Hematopoietic multipotent progenitor cell treated with erythropoietin and hydrocortisone succinate and interleukin-3 and kit ligand, for 6 days (in vitro differentiated cells): Measurements from ENCODE around the gene NAV2.
A peak's percentile ranks its signal among the peaks of the same experiment; 100 is the strongest.
"Not testable (repeated sequence)": the region's sequence is repeated elsewhere in the genome, so short reads cannot be mapped to it uniquely, and the experiment has no call there.

Experiments
- DNase-seq: peaks from one replicate; pipeline ENCODE4 v3.0.0-alpha.2; 2015

The NAV2 gene

DNA sequence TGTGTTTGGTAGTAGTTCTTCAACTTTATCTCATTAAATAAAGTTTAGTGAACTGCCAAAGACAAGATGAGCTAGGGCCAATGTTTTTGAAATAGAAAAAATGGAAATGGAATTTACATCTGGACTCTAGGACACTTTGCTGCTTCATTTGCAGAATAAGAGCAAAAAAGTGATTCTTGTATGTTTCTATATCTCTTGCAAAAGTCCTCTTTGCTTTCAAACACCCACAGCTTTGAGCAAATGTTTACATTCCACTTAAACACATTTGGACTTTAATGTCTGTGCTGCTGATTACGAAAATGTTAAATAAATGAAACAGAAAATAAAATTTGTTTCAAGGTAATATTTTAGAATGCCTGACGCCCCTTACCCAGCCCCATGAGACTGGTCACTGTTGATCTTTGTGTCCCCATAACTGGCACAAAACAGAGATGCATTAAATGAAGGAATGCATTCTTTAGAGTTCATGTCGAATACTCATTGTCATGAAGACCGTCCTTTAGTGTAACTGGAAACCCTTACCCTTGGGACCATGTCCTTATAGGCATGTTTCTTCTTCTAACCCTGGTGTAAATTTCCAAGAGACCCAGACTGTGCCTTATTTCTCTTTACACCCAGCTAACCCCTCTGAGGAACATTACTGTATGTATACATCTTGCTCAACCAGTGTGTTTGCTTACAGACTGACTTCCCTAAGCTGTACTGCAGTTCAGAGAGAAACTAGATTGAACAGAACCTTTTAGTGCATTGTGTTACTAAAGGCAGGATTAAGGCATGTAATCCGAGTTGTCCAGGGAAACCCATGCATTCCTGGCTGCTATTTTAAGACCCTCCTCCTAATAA, 199.7 kb downstream of the NAV2 start:
- DNase-seq: no peak

DNA sequence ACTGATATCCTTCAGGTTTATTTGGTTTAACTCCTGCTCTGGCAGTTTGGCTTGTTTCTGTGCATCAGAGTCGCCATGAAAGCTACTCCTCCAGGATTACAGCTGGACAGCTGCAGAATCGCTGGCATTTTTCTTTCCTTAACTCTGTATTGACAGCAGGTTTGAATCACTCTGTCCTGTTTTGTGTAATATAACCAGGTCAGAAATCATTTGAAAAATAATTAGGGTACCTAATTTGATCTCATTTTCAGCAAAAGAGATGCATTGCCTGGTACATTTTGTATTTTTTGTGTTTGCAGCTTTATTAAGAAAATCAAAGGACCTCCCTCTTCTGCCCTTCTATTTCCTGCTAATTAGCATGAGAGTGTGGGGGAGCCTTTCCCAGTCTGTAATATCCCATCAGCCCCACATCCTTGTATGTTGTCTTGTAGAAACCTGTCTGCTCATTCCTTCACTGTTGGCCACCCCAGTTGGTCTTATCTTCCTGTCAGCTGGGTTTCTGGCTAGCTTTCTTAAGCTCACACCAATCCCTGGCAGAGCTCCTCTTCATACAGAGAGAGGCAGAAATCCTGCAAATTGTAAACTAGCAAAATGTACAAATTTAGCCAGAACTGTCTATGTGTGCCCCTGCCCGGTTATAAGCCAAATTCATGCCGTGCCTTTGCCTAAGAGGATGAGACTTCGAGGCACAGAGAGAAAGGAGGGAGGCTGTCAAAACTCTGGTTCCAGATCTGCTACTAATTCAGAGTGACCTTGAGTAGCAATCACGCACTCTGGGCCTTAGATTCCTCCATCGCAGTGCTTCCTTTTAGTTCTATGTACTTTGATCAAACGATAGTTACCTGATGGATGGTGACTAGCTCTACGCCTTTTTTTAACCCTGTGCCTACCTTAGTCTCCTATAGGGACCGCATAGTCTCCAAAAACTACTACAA, 200.6 kb downstream of the NAV2 start:
- no peak for DNase-seq

DNA sequence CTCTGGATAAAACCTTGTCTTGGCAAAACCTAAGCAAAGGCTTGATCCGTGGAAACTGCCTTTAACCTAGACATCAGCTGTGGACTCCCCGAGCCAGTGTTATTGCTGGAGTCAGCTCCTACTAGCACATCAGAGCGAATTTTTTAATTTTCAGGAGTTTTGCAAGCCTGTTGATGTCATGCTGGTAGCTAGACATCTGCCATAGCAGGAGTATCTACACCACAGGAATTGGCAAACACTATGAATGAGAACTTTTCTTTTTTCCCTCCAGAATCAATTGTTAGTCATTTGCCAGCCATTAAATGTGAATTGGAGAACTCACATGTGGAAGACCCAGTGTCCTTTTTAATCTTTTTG, 201.2 kb downstream of the NAV2 start:
- no peak for DNase-seq

DNA sequence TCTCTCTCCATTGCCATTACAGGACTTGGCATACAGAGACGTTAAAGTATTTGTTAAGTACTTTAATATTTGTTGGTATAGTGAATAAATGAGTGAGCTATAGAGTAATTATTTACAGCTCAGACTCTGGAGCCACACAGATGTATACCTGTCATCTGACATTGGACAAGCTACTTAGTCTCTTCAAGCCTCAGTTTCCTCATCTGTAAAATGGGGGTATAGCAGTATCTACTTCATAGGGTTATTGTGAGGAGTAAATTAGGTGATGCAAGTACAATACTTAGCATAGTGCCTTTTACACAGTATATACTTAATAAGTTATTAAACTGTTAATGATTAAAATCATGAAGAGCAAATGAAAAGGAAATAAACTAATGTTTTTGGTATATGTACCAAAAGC, 203.2 kb downstream of the NAV2 start:
- no peak for DNase-seq

DNA sequence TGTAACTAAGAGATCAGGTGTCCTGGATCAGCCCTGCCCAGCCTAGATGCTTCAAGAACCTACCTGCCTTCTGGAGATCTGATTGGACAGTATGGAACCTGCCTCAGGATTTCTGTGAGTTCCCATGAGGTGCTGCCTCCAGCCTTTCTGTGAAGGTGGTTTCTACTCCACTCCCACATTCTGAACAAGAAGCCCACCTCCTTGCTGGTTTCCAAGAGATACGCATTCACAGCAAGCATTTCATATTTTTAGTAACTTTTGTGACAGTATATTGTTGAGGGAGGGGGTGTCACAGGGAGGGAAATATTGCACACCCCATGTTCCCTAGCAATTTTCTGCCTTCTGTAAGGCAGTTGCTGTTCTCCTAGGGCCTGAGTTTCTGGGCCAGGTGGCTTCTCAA, 204.4 kb downstream of the NAV2 start:
- no peak for DNase-seq

DNA sequence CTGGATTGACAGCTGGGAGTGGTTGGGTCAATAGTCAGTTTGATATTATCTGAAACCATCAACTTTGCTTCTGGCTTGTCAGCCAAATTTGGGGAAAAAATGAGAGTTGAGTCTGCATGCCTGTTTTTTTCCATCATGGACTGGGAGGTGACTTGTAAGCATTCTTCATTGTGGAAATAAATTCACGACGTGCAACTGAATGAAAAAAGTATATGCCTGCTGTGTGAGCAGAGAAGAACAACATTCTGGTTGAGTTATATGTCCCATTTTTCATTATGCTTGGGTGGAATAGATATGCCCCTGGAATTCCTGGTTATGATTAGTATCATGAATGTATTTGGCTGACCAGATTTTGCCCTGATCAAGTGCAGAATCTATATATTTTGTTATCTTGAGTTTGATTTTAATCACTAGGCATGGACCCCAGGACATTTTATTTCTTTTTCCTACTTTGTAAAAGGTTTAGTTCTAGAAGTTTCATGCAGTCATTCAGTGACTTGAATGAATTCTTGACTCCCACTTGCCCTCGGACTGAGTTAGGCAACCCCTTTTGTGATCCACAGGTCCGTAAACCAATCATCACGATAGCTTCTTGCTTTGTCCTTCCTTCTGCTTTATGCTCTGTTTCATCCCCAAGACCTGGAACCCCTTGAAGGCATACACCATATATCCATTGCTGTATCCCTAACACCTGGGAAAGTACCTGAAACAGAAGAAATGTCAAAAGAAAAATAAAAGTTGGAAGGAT, 205.8 kb downstream of the NAV2 start:
- DNase-seq: no peak

DNA sequence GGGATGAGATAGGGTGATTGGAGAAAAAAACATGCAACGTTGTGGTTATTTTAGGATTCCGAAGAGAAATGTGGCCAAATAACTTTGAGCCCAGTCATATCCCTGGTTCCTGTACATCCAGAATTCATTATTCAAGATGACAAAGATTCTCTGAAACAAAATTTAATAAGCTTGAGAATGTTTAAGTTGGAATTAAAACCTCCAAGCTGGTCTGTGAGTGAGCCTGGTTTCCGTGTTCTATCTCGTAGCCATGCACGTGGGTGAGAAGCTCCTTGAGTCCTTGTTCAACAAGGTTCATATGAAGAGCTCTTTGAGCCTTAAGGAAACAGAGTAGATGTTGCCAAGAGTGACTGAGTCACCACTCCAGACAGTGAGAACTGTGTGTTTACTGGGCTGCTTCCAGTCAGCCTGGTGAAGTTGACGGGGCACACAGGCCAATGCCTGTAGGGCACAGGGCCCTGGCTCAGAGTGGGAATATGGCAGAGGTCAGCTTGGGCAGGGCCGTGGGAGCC, 206.5 kb downstream of the NAV2 start:
- DNase-seq: no peak

DNA sequence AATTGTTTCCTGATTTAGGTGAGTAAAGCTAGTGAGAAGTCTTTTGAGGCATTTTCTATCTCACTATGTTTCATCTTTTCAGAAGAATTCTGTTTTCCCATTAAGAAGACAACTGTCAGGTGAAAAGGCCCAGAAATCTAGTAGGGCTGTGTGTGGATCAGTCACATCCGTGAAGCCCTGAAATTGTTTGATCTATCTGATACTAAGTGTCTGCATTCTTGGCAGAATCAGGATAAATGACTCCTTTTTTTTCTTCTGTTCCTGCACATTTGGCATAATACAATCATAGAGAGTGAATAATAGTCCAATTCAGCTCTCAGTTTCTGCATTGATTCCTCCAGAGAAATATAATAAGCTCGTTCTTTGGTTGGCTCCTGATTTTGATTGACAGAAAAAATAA, 208.3 kb downstream of the NAV2 start:
- DNase-seq: no peak

DNA sequence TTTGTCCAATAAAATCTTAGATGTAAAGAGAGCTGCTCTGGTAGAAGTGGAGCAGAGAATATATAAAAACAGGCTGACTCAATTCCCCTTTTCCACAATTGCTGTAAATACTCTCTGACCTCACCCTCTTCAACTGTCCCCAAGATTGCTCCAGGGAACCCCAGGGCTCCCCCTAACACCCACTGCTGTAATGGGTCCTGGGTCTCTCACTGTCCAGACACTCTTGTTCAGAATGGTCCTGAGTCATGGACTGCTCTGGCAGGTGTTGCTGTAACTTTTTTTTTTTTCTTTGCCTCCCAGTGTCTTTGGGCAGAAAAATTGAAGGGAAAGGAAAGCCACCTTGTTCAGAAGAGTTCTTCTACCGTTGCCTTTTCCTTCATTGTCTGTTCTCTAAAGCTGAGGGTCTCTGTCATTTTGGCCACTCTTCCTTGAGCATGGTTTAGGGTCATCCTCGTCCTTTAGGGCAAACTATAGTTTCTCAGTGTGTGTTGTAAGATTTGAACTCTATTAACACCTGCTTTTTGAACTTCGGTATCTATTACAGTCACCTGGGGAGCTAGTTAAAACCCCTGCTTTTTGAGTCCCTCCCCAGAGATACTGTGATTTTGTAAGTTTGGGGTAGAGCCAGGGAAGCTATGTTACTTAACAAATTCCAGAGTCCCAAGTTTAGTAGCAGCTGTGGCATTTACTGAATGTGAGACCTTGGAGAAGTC, 209.5 kb downstream of the NAV2 start:
- no peak for DNase-seq

DNA sequence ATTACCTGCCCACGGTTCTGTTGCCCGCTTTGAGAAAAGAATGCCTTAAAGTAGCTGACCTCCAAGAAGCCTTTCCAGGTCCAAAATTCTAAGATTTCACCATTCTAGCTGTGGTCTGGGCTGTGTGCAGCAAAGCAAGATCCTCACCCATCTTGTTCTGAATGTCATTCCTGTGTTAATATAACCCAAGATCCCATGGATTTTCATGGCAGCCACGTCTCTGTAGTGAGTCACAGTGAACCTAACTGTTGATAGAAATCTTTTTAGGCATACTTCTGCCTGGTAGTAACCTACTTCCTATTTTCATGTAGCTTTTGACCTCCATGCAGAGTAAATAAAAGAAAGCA, 210.0 kb downstream of the NAV2 start:
- no peak for DNase-seq

DNA sequence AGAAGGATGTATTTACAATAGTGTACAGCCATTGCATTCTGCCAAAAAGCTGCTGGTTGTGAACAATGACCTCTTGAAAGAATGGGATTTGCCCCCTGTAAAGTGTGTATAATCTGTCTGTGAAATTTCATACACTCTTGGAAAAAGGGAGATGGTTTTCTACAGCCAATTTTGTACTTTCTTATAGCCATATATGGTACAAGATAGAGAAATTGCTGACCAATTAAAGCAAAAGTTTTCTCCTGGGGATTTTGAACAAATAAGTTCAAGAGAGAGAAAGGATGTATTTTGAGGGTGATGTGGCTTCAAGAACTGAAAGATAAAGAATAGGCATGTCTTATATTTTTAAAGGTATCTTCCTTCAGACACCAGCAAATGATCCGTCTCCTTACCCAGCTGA, 211.0 kb downstream of the NAV2 start:
- DNase-seq: no peak

DNA sequence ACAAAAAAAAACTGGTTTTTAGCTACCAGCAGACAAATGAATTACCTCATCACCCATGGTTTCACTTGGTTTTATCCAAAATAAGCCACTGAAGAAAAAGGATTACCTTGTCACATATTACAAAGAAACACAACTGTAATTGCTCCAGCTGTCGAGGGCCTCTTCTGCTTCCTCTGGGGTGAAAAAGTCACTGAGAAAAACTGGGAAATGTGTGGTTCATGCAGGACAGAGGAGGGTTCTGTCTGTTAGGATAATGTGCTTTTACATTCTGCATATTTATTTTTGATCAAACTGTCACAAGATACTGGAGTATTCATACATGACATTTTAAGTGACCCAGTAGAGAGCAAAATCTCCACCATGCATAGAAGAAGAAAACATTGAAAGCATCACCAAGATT, 211.7 kb downstream of the NAV2 start:
- DNase-seq: no peak

DNA sequence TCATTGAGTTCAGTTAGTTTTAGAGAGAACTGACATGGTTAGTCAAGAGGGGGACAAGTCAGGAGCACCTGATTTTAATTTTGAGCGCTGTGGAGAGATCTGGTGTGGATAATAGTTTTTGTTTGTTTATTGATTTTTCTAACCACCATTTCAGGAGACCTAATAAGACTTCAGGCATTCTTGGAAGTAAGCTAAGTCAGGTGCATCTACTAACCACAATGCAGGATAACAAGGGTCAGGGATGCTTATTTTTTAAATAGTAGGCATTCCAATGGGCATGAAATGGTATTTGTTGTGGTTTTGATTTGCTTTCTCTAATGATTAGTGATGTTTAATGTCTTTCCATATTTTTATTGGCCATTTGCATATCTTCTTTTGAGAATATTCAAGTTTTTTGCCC, 212.1 kb downstream of the NAV2 start:
- no peak for DNase-seq

DNA sequence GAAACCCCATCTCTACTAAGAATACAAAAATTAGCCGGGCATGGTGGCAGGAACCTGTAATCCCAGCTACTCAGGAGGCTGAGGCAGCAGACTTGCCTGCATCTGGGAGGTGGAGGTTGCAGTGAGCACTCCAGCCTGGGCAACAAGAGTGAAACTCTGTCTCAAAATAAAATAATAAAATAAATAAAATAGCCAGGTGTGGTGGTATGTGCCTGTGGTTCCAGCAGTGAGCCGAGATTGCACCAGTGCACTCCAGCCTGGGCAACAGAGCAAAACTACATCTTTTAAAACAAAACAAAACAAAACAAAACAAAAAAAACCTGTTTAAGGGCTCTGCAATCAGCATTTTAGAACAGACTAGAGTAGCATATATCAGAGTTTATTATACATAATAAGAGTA, 214.8 kb downstream of the NAV2 start:
- DNase-seq: not testable (repeated sequence)

DNA sequence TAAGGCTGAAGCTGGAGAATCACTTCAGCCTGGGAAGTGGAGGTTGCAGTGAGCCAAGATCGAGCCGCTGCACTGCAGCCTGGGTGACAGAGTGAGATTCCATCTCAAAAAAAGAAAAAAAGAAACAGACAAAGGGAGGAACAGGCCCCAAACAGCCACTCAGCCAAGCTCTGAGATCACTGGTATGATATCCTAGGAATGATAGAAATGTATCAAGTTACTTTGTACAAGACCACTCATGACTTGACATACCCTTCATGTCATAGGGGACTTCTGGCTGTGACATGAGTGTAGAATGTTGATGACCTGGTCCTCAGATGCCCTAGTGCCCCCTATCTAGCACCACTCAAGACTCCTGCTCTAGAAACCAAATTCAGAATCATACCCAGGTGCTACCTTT, 216.5 kb downstream of the NAV2 start:
- DNase-seq: no peak

DNA sequence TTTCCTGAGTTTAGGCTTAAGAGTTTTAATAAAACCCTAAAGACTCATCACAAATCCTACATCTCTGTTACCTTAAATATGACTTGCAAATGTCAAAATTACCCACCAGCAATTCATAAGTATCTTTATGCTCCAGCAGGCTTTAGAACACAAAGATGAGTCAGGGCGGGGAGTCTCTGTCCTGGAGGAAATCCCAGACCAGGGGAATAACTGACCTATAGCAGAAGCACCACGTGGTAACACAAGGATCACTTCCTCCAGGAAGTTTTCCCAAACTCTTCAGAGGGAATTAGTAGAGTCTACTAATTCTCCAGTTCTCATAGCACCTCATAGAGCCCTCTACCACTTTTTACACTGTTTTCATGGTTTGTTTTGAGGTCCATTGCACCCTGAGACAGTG, 217.0 kb downstream of the NAV2 start:
- no peak for DNase-seq

DNA sequence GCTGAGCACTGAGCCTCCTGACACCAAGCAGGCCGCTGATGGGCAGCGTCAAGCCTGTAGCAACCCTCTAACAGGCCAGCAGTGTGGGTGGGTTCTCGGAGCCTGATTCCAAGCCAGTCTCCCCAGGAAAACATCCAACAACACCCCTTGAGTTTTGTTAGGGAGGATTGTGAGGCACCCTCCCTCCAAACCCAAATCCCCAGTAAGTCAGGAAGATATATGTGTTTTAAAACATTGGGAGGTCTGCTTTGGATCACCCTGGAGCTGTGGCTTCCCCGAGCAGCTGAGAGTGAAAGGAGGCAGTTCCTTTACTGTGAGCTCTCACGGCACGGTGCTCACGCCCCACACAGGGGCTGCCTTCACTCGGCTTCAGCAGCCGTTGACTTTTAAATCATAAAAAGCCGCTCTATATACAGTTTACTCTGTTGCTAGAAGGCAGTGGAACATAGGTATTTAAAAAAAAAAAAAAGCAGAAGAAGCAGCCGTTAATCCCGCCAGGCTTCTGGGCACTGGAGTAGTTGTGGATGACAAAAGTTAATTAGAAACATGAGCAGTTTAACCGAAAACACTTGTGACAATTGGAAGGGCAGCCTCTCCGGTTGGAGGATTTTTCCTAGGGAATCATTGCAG, 218.6 kb downstream of the NAV2 start:
- no peak for DNase-seq

DNA sequence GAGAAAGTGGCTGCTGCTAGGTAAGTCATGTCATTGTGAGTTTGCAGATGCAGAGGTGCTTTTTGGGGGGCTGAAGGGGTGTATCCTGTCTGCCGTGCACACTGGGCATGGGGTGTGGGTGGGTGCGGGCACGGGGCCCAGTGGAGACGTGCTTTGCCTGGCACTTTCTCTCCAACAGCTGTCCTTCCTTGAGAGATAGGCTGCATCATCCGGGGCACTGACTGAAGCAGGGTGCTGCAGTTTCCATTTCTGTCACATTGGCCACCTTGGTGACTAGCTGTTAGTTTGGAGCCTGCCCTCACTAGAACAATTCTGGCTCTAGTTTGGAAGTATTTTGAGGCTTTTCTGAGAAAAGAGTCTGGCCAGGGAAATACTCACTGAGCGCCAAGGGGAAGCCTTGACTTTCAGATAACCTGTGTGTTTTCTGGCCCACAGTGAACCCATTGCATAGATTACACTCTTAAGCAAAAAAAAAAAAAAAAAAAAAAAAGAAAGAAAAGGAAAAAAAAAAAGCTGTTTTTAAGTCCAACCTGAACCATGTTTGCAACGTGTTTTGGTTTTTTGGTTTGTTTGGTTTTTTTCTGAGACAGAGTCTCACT, 219.2 kb downstream of the NAV2 start:
- peak; percentile 6 for DNase-seq

DNA sequence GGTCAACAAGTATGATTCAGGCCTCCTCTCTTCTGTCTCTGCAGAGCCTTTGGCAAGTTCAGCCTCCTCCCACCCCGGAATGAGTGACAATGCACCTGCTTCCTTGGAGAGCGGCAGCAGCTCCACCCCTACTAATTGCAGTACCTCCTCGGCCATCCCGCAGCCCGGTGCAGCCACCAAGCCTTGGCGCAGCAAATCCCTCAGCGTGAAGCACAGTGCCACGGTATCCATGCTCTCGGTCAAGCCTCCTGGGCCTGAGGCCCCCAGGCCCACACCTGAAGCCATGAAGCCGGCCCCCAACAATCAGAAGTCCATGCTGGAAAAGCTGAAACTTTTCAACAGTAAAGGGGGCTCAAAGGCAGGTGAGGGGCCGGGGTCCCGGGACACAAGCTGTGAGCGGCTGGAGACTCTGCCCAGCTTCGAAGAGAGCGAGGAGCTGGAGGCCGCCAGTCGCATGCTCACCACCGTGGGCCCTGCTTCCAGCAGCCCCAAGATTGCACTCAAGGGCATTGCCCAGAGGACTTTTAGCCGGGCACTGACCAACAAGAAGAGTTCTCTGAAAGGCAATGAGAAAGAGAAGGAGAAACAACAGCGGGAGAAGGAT, 220.6 kb downstream of the NAV2 start:
- DNase-seq: no peak

DNA sequence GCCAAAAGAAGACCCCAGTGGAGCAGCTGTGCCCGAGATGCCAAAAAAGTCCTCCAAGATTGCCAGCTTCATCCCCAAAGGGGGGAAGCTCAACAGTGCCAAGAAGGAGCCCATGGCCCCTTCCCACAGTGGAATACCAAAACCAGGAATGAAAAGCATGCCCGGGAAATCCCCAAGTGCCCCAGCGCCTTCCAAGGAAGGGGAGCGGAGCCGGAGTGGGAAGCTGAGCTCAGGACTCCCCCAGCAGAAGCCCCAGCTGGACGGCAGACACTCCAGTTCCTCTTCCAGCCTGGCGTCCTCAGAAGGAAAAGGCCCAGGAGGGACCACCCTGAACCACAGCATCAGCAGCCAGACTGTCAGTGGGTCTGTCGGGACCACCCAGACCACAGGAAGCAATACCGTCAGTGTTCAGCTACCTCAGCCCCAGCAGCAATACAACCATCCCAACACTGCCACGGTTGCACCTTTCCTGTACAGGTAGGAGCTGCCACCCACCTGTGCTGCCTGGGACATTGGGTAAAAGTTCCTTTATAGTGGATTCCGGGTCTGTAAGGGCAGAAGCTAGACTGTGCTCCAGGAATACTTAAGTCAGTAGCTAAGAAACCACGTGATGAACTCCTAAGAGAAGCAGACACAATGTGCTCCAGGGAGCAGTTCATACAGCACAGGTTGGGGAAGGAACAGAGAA, 221.3 kb downstream of the NAV2 start:
- DNase-seq: no peak

DNA sequence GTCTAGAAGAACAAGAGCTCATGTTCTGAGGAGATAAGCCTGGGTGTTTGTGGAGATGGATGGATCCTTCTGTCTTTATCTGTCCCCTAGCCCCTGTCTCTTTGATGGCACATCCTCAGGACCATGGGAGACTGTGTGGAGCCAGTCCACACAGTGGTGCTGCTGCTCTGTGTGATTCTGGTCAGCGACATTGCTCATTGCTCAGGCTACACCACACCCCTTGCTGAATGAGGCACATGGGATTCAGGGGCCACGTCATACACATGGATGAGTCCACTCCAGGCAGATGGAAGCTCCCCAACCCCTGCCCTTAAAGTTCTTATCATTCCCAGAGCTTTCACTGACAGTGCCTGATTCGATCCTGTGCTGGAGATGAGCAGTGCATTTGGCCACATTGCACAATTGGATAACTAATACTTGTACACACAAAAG, 222.2 kb downstream of the NAV2 start:
- peak; percentile 27 for DNase-seq
